MG63 (cell line): Measurements from ENCODE around the gene FHIT. TPM values are rescaled to one million over a fixed set of nuclear protein-coding genes. Genes with fewer than 3 reads are reported as not detected.

Source experiments
- DNase-seq: peaks from one replicate; pipeline ENCODE4 v3.0.0-alpha.2; 2020
- H3K27me3 ChIP-seq: fragments of 250-450 bp; sonication (Bioruptor Pico); 2 replicates; pipeline ENCODE4 v1.5.1; 2020; ENCODE audit warnings: mild to moderate bottlenecking, moderate library complexity
- H3K36me3 ChIP-seq: fragments of 250-450 bp; sonication (Bioruptor Pico); 2 replicates; pipeline ENCODE4 v1.5.1; 2020; ENCODE audit warnings: mild to moderate bottlenecking, moderate library complexity
- H3K4me3 ChIP-seq: fragments of 250-450 bp; sonication (Bioruptor Pico); 2 replicates; pipeline ENCODE4 v1.5.1; 2020; ENCODE audit warnings: mild to moderate bottlenecking, moderate library complexity
- H3K9me3 ChIP-seq: fragments of 250-450 bp; sonication (Bioruptor Pico); 2 replicates; pipeline ENCODE4 v1.5.1; 2020; ENCODE audit warnings: mild to moderate bottlenecking, moderate library complexity
- total RNA-seq: library from RNA; depleted of rRNA; stranded (reverse); fragments of >200 nt; shearing (Covaris generic); gene quantifications from 2 replicates; pipeline ENCODE4 v1.2.3, GENCODE V29; 2014; ENCODE audit warnings: low replicate concordance

Gene FHIT
- total RNA-seq, 1 experiment from 2014 or later, result 1.7 TPM

DNA sequence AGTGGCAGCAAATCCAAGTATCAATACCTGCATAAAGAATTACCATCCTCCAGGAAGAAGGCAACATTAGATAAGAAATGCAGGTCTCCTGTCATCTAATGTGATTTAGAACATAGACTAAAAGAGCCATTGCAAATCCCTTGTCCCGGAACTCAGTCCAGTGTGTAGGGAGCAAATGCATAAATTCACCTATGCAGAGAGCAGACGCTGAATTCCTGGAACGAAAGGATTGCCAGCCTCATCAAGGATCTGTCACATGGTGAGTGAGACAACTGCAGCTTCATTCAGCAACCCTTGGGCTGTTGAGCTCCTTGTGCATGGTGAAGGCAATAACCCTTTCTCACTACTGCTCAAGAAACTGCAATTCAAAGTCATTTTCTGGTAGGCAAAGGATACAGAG, 1504.7 kb downstream of the FHIT start:
- no peaks in the 10 kb centered on the region for H3K36me3 ChIP-seq
- H3K4me3 ChIP-seq, result no peak overlapping the region
- no peaks in the 10 kb centered on the region for H3K9me3 ChIP-seq
- DNase-seq, result no peak
- H3K27me3 ChIP-seq, result no peaks in the 10 kb centered on the region

GRCh38 chr3:59737241-59737640, 1514.0 kb downstream of the FHIT start:
- H3K27me3 ChIP-seq, result no peaks in the 10 kb centered on the region
- H3K36me3 ChIP-seq, result no peaks in the 10 kb centered on the region
- no peak overlapping the region for H3K4me3 ChIP-seq
- no peaks in the 10 kb centered on the region for H3K9me3 ChIP-seq
- no peak for DNase-seq

GRCh38 chr3:59734061-59734460, 1517.2 kb downstream of the FHIT start:
- H3K36me3 ChIP-seq, result no peaks in the 10 kb centered on the region
- no peak overlapping the region for H3K4me3 ChIP-seq
- no peaks in the 10 kb centered on the region for H3K9me3 ChIP-seq
- no peak for DNase-seq
- no peaks in the 10 kb centered on the region for H3K27me3 ChIP-seq

DNA sequence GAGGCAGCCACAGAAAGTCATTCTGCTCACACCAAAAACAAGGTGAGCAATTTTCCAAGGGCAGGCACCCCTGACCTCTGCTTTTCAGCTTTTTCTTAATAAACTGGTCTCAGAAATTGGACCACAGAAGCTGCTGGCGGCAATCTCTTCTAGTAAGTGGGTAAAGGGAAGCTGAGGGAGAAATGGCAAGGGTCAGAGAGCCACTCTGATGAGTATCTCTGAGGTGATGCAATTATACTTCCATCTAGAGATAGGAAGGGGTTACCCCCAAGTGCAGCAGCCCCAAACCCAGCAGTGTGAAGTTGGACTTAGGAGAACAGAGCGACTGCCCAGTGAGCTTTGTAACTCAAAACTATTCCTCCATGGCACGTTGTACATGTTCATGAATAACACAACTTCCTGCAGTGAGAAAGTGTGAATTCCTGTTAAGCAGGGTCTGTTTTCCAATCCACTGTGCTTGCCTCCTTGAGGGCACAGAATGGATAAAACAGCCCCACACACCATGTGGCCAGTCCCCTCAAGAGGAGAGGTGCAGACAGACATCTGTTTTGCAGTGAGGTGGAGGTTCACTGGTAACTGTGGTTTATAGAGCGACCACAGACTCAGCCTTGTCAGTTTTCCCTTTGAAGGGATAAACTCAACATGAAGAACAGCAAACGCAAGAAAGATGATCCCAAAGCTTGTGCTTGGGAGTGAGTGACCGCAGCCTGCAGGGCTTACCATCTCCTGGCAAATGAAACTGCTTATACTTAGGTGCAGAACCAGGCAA, 1518.0 kb downstream of the FHIT start:
- no peak for DNase-seq
- H3K4me3 ChIP-seq, result no peak overlapping the region
- no peaks in the 10 kb centered on the region for H3K9me3 ChIP-seq
- no peaks in the 10 kb centered on the region for H3K27me3 ChIP-seq
- H3K36me3 ChIP-seq, result no peaks in the 10 kb centered on the region

DNA sequence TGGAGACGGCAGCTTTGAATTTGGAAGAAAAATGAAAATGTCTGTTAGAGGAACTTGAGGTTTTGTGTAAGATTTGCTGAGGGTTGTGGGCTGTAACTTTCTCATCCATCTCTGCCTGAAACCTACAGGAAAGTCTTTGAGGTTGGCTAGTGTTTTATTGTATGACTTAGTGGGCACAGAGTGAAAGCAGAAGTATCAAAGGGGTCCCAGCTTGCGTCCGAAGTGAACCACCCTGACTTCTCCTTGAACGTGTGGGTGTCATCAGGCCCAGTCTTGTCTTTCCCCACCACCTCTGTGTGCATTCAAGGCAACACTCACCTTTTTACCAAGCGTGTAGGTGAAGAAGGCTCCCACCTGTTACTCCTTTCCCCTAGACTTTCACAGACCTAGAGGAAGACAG, 1519.3 kb downstream of the FHIT start:
- no peaks in the 10 kb centered on the region for H3K27me3 ChIP-seq
- no peaks in the 10 kb centered on the region for H3K36me3 ChIP-seq
- H3K9me3 ChIP-seq, result no peaks in the 10 kb centered on the region
- no peak for DNase-seq
- H3K4me3 ChIP-seq, result no peak overlapping the region

DNA sequence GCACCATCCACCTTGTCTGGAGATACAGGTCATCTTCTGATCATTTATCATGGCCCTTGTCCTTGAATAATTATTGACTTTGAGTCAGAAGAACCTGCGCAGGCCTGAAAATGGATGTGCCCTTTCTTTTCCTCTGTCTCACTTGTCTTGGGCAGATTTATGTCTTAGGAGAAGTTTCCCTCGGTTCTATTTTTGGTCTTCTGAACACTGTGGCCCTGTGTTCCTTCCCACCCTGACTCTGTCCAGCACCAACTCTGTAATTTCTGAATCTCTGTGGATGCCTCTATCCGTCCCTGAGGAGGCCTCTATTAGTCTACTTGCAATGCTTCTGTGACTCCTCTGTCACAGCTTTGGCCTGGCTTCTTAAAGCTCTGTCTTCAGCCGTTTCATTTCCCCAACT, 1520.7 kb downstream of the FHIT start:
- no peak for DNase-seq
- Histone ChIP-seq H3K27me3 (no peaks in the 10 kb centered on the region), H3K36me3 (no peaks in the 10 kb centered on the region), H3K4me3 (no peak overlapping the region), H3K9me3 (no peaks in the 10 kb centered on the region)

DNA sequence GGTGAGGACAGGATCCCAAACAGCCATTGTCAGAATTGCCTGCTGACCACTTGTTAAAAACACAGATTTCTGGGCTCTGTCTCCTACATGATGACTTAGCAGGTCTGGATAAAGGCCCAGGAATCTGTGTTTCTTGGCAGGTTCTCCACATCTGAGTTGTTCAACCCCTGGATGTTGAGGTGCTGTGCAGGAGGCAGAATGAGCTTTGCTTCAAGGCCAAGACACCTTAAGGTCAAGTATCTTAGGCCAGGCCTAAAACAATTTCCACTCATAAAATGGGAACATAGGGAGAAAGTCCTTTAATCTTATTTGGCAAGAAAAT, 1522.7 kb downstream of the FHIT start:
- Histone ChIP-seq H3K27me3 (no peaks in the 10 kb centered on the region), H3K9me3 (no peaks in the 10 kb centered on the region), H3K36me3 (no peaks in the 10 kb centered on the region), H3K4me3 (no peak overlapping the region)
- no peak for DNase-seq

DNA sequence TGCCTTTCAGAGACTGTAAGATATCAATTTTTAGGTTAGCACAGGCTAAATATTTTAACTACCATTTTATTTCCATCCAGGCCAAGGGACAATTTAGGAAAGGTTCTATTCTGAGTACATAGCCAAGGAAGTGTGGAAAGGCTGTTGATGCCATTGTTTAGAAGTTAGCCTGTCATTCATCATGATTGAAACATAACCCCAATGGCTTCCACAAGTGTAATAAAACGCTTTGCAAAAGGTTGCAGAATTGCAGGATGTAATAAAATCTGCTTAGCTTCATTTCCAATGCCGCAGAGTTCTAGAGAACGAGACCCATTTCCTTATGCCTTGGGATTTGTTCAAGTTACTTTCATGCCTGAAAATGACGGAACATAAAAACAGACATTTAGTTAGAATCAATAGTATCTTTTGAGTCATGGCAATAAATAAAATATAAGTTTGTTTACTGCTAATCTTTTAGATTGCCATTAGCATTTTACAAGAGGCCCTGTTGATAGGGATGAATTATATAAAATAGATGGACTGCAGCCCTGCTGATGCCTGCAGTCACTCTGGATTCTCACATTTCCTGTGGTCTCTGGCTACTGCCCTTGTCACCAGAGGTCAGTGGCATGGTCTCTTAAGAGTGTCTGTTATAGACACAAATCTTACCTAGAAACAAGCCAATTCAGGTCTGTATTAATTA, 1523.2 kb downstream of the FHIT start:
- no peak for DNase-seq
- no peaks in the 10 kb centered on the region for H3K27me3 ChIP-seq
- H3K9me3 ChIP-seq, result no peaks in the 10 kb centered on the region

DNA sequence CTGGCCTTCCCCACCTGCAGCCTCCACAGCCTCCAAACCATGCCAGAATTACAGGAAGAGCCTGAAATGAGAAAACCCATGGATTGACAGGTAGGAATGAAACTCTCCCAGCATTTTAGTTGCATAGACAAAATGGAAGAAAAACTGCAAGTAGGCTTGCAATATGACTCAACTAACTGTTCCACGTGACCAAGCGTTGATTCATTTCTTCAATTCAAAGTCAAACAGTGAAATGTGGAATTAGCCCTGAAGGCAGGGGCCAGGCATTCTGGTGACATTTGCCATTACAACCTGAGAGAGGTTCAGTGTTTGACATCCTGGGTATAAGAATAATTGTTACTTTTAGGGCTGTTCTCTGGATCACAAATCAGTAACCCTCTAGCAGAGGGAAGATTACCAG, 1525.0 kb downstream of the FHIT start:
- no peak for DNase-seq
- Histone ChIP-seq H3K36me3 (no peaks in the 10 kb centered on the region), H3K9me3 (no peaks in the 10 kb centered on the region), H3K27me3 (no peaks in the 10 kb centered on the region), H3K4me3 (no peak overlapping the region)

More for the DNA sequence above, 1523.2 kb downstream of the FHIT start:
- Histone ChIP-seq H3K36me3 (no peaks in the 10 kb centered on the region), H3K4me3 (no peak overlapping the region)

DNA sequence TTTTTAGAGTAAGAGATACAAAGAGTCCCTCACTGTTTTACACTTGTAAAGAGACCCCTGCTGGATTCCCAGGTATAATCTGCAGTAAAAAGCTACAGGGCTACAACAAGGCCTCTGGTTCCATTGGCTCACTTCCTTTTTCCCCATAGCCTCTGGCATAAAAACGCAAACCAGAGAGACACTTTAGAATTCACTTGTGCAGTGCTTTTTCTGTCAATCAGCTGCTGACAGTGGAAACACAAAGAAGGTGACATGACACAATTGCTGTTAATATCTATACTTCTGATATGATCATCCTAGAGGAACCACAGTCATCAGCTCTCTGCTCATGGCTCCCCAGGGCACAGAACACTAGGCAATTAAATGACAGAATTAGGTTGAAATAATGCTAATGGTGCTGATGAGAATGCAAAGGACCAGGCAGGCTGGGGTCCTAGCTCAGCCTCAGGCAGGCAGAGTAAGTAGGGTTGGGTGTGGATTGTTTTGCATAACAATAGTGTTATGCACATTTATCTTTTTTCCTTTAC, 1533.5 kb downstream of the FHIT start:
- DNase-seq, result no peak
- Histone ChIP-seq H3K4me3 (no peak overlapping the region), H3K9me3 (no peaks in the 10 kb centered on the region), H3K27me3 (no peaks in the 10 kb centered on the region), H3K36me3 (no peaks in the 10 kb centered on the region)

DNA sequence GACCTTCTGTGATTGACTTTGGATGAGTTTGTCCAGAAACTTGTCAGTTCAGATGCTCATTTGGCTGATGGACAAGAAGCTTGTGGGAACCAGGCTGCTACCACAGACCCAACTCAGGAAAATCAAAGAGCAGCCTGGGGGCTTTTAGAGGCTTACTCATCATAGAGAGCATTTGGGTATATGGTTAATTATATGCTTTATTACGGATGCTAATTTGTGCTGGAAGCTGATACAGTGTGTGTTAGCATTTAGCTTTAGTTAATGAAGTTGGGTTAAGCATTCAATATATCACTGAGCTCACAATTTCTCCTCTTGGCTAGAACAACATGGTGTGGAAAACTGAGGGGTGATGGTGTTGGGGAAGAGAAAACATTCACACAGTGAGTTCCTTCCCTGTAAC, 1537.2 kb downstream of the FHIT start:
- Histone ChIP-seq H3K9me3 (no peaks in the 10 kb centered on the region), H3K27me3 (no peaks in the 10 kb centered on the region), H3K36me3 (no peaks in the 10 kb centered on the region), H3K4me3 (no peak overlapping the region)
- DNase-seq, result no peak

DNA sequence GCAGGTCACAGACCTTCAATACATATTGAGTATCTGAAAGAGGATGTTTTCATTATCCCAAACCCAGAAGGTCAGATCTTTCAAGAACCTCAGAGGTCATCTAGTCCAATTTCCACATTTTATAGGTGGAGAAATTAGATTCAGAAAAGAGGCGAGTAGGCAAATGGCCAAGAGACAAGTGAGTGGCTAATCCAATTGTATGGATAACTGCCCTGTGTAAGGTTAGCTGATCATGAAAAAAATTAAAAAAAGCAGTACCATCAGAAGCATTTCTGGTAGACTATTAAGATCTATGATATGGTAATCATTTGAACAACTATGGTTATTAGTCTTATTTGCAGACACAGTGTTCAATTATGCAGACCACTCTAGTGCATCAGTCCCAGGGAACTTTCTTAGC, 1540.7 kb downstream of the FHIT start:
- no peak overlapping the region for H3K4me3 ChIP-seq

DNA sequence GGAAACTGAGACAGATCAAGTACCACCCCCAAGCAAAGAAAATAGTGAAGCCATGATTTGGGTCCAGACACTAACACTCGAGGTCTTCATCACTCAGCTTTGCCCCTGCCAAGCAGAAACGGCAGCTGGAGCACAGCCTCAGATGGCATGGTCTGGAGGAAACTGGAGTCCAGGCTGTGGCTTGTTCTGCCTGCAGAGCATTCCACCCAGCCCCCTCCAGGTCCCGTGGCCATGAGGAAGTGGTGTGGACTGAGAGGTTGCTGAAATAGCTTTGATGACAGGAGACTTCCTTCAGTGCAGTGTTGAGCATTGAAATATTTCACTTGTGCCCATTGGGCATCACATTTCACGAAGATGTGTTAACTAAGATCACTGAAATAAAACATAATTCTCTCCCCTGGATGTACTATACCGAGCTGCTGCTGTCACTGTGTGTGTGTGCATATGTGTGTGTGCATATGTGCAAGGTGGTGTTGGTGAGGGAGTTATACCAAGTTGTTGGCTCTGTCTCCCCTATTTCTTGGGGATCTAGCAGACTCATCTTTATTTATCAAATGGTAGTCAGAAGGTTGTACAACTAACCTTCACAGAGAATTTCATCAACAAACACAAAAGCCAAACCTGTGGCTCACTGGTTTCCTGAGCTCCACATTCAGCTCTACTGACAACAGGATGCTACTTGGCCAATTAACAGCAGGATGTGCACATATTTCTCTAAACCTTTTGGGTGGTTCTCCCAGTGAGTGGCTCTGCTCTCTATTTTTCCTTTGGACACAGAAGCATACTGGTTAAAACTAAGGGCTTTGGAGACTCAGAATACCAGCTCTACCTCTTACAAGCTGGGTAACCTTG, 1541.3 kb downstream of the FHIT start:
- Histone ChIP-seq H3K36me3 (no peaks in the 10 kb centered on the region), H3K4me3 (no peak overlapping the region), H3K27me3 (no peaks in the 10 kb centered on the region), H3K9me3 (no peaks in the 10 kb centered on the region)
- no peak for DNase-seq

More for the DNA sequence above, 1540.7 kb downstream of the FHIT start:
- no peaks in the 10 kb centered on the region for H3K27me3 ChIP-seq
- no peaks in the 10 kb centered on the region for H3K36me3 ChIP-seq
- no peak for DNase-seq
- H3K9me3 ChIP-seq, result no peaks in the 10 kb centered on the region

- Histone ChIP-seq H3K27me3 (no peaks in the 10 kb centered on the region), H3K9me3 (no peaks in the 10 kb centered on the region), H3K4me3 (no peak overlapping the region), H3K36me3 (no peaks in the 10 kb centered on the region)
- DNase-seq, result no peak
Measured at GRCh38 chr3:59708202-59708601, 1543.0 kb downstream of the FHIT start.

DNA sequence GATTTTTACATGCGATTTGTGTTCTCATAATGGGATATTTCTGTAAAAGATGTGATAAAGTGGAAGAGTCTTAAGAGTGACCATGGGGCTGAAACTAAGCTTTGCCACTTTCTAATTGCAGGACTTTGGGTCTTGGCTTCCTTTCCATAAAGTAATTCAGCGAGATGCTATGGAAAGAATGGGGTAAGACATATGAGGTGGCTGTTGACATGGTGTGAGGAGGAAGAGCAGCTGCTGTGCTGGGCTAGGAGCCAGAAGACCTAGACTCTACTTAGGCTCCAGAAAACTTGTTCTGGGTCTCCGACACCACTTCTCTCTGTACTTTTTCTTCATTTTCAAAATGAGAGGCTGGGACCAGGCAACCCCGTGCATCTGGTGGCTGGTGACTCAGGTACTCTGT, 1547.0 kb downstream of the FHIT start:
- no peaks in the 10 kb centered on the region for H3K27me3 ChIP-seq
- H3K36me3 ChIP-seq, result no peaks in the 10 kb centered on the region
- DNase-seq, result no peak
- H3K9me3 ChIP-seq, result no peaks in the 10 kb centered on the region
- H3K4me3 ChIP-seq, result no peak overlapping the region

GRCh38 chr3:59699648-59700320, 1551.5 kb downstream of the FHIT start:
- Histone ChIP-seq H3K27me3 (no peaks in the 10 kb centered on the region), H3K4me3 (no peak overlapping the region), H3K9me3 (no peaks in the 10 kb centered on the region), H3K36me3 (no peaks in the 10 kb centered on the region)
- no peak for DNase-seq
